BLaER1 (cell line): ENCODE measurements around the gene ASTN2.

Source experiments
- H3K27ac ChIP-seq: shearing (Covaris generic); formaldehyde crosslinking; 2 replicates; pipeline ENCODE4 v1.8.1; 2022
- H3K27me3 ChIP-seq: shearing (Covaris generic); formaldehyde crosslinking; 2 replicates; pipeline ENCODE4 v1.8.1; 2022
- H3K36me3 ChIP-seq: shearing (Covaris generic); formaldehyde crosslinking; 2 replicates; pipeline ENCODE4 v1.8.1; 2022
- H3K4me1 ChIP-seq: shearing (Covaris generic); formaldehyde crosslinking; 2 replicates; pipeline ENCODE4 v1.8.1; 2022
- H3K4me2 ChIP-seq: shearing (Covaris generic); formaldehyde crosslinking; 2 replicates; pipeline ENCODE4 v1.8.1; 2022
- H3K4me3 ChIP-seq: shearing (Covaris generic); formaldehyde crosslinking; 2 replicates; pipeline ENCODE4 v1.8.1; 2022
- H3K9ac ChIP-seq: shearing (Covaris generic); formaldehyde crosslinking; 2 replicates; pipeline ENCODE4 v1.8.1; 2022
- H3K9me3 ChIP-seq: shearing (Covaris generic); formaldehyde crosslinking; 2 replicates; pipeline ENCODE4 v1.8.1; 2022
- H4K20me1 ChIP-seq: shearing (Covaris generic); formaldehyde crosslinking; 2 replicates; pipeline ENCODE4 v1.8.1; 2022
- Cebpa-rat ChIP-seq: shearing (Covaris generic); IDR thresholded peaks from 2 replicates; pipeline ENCODE4 v1.8.1; 2022

ASTN2 gene

DNA sequence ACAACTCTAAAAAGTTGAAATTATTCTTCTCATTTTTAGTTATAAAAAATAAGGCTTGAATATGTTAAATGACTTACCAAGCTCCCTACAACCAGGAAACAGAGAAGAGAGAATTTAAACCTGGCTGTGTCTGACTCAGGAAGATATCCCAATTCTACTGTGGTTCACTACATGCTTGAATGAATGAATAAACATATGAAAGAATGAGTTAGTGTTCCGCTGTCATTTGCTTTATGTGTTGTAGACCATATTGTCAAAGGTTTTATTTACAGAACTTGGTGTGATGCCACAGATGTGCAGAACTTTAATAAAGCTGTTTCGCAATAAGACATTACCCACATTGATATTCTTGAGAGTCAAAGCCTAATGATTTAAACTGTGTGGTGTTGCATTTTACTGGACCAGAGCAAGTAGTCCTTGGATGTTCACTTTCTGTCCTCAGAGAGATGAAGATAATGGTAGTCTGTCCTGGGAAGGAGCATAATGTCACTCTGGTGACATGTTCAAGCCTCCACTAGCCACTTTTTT is 414.6 kb downstream of the ASTN2 start:
- Histone ChIP-seq H4K20me1 (no peaks in the 10 kb centered on the region), H3K4me2 (no peak overlapping the region), H3K4me1 (no peaks in the 10 kb centered on the region), H3K9me3 (no peaks in the 10 kb centered on the region), H3K27ac (no peak overlapping the region), H3K27me3 (no peaks in the 10 kb centered on the region), H3K36me3 (no peaks in the 10 kb centered on the region), H3K4me3 (no peak overlapping the region), H3K9ac (no peak overlapping the region)
- TF ChIP-seq Cebpa-rat, result peak; percentile 24; the same call in 1 of the 2 replicates

DNA sequence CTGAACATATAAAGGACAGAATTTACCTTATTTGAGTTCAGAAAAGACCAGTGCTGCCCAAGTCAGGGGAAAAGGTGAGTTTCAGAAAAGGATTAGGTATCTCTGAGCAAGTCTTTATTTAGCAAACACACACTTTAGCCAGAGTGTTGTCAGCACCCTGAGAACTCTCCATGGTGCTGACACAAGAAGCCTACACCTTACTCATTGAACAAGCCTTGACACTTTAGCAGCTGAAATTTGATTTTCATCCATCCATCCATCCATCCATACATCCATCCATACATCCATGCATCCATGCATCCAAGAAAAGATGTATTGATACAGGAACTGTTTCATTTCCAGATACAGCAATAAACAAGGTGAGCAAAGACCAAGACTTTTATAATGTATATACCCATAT is 416.6 kb downstream of the ASTN2 start:
- Histone ChIP-seq H3K4me3 (no peak overlapping the region), H3K9me3 (no peaks in the 10 kb centered on the region), H4K20me1 (no peaks in the 10 kb centered on the region), H3K9ac (no peak overlapping the region), H3K4me2 (no peak overlapping the region), H3K36me3 (no peaks in the 10 kb centered on the region), H3K4me1 (peaks cover under 1% of the 10 kb centered on the region), H3K27ac (no peak overlapping the region), H3K27me3 (no peaks in the 10 kb centered on the region)
- TF ChIP-seq Cebpa-rat, result no peak

DNA sequence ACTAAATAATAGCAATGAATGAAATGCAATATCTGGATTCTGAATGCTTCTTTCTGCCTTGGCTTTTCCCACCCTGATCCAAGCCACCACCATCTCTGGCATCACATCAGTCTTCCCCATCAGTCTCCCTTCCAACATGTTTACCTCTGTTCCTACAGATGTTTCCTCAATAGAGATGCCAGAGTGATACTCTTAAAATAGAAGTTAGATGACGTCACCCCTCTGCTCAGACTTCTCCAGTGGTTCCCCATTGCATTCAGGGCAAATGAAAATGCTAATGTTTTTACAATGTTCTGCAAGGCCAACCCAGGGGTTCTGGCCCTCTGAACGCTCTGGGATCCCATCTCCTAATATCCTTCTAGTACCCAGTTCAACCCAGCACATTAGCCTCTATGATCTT is 422.0 kb downstream of the ASTN2 start:
- Histone ChIP-seq H3K27me3 (no peaks in the 10 kb centered on the region), H3K4me2 (peak overlapping the region; percentile 27), H3K36me3 (no peaks in the 10 kb centered on the region), H3K9me3 (no peaks in the 10 kb centered on the region), H3K4me1 (peaks cover 45% of the 10 kb centered on the region), H4K20me1 (no peaks in the 10 kb centered on the region), H3K9ac (no peak overlapping the region), H3K4me3 (no peak overlapping the region), H3K27ac (no peak overlapping the region)
- no peak for TF ChIP-seq Cebpa-rat

DNA sequence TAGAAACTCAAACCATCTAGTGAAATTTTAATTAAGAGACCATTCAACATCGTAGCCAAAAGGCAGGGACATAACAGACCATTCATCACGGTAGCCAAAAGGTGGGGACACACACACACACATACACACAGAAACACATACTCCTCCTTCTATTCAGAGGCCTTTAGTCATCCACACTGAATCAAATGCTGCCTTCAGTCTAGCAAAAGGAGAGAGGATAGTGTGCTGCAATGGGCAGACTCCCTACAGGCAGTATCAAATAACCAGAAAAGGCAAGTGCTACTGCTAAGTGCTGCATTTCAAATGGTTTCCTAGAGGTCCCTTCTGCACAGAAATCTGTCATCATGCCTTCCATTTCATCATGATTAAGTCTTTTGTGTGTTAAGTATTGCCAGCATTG is 423.8 kb downstream of the ASTN2 start:
- H3K9ac ChIP-seq, result no peak overlapping the region
- no peak for TF ChIP-seq Cebpa-rat
- H3K27me3 ChIP-seq, result no peaks in the 10 kb centered on the region
- H4K20me1 ChIP-seq, result no peaks in the 10 kb centered on the region
- peaks cover 63% of the 10 kb centered on the region for H3K4me1 ChIP-seq
- H3K9me3 ChIP-seq, result no peaks in the 10 kb centered on the region
- no peak overlapping the region for H3K4me3 ChIP-seq
- no peak overlapping the region for H3K27ac ChIP-seq
- no peak overlapping the region for H3K4me2 ChIP-seq
- no peaks in the 10 kb centered on the region for H3K36me3 ChIP-seq

DNA sequence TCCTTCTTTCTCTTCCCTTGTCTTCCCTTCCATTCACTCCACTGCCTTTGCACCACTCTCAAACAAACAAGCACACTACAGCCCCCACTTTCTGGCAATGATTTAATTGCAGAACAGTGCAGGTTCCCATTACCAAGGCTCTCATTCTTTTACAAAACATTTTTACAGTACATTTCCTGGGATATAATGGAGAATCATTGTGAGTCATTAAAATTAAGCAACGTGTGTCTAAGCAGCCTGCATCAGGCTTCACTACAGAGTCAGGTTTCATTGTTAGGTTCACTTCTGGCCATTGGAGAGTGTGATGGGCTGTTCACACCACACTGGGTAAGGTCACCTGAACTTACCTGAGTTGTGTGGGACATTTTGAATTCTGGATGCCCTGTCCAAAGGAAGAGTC is 424.3 kb downstream of the ASTN2 start:
- Histone ChIP-seq H3K4me2 (no peak overlapping the region), H3K36me3 (no peaks in the 10 kb centered on the region), H3K9me3 (no peaks in the 10 kb centered on the region), H3K27ac (no peak overlapping the region), H3K4me1 (peaks cover 68% of the 10 kb centered on the region), H4K20me1 (no peaks in the 10 kb centered on the region), H3K27me3 (no peaks in the 10 kb centered on the region), H3K4me3 (no peak overlapping the region), H3K9ac (no peak overlapping the region)
- no peak for TF ChIP-seq Cebpa-rat

- Histone ChIP-seq H3K27ac (peak overlapping the region; percentile 77), H3K27me3 (no peaks in the 10 kb centered on the region), H4K20me1 (no peaks in the 10 kb centered on the region), H3K36me3 (no peaks in the 10 kb centered on the region), H3K4me1 (peaks cover 71% of the 10 kb centered on the region), H3K9me3 (no peaks in the 10 kb centered on the region), H3K9ac (no peak overlapping the region), H3K4me3 (no peak overlapping the region), H3K4me2 (peak overlapping the region; percentile 73)
- TF ChIP-seq Cebpa-rat, result no peak
Measured at GRCh38 chr9:116987721-116988485, 427.0 kb downstream of the ASTN2 start.

GRCh38 chr9:116986015-116986414 is 428.8 kb downstream of the ASTN2 start:
- no peaks in the 10 kb centered on the region for H4K20me1 ChIP-seq
- H3K9me3 ChIP-seq, result no peaks in the 10 kb centered on the region
- peaks cover 56% of the 10 kb centered on the region for H3K4me1 ChIP-seq
- peak overlapping the region; percentile 73 for H3K4me2 ChIP-seq
- H3K27me3 ChIP-seq, result no peaks in the 10 kb centered on the region
- peak overlapping the region; percentile 77; the same call in 1 of the 2 replicates for H3K27ac ChIP-seq
- H3K4me3 ChIP-seq, result no peak overlapping the region
- no peak overlapping the region for H3K9ac ChIP-seq
- TF ChIP-seq Cebpa-rat, result no peak
- H3K36me3 ChIP-seq, result no peaks in the 10 kb centered on the region

- peaks cover 56% of the 10 kb centered on the region for H3K4me1 ChIP-seq
- no peaks in the 10 kb centered on the region for H3K27me3 ChIP-seq
- TF ChIP-seq Cebpa-rat, result no peak
- no peak overlapping the region for H3K9ac ChIP-seq
- no peaks in the 10 kb centered on the region for H4K20me1 ChIP-seq
- no peaks in the 10 kb centered on the region for H3K36me3 ChIP-seq
- H3K4me3 ChIP-seq, result no peak overlapping the region
- 0 out of 2 replicates have a peak overlapping the region, but pooled peaks have one; percentile 25 for H3K27ac ChIP-seq
- H3K9me3 ChIP-seq, result no peaks in the 10 kb centered on the region
- H3K4me2 ChIP-seq, result peak overlapping the region; percentile 73
Measured at GRCh38 chr9:116985596-116985995, 429.3 kb downstream of the ASTN2 start.

GRCh38 chr9:116984111-116984510 is 430.7 kb downstream of the ASTN2 start:
- Histone ChIP-seq H3K27ac (no peak overlapping the region), H4K20me1 (no peaks in the 10 kb centered on the region), H3K4me1 (peaks cover 43% of the 10 kb centered on the region), H3K4me3 (no peak overlapping the region), H3K27me3 (no peaks in the 10 kb centered on the region), H3K4me2 (no peak overlapping the region), H3K9ac (no peak overlapping the region), H3K9me3 (no peaks in the 10 kb centered on the region), H3K36me3 (no peaks in the 10 kb centered on the region)
- TF ChIP-seq Cebpa-rat, result no peak

GRCh38 chr9:116980582-116981120 is 434.2 kb downstream of the ASTN2 start:
- no peak overlapping the region for H3K4me2 ChIP-seq
- H3K4me3 ChIP-seq, result no peak overlapping the region
- no peak for TF ChIP-seq Cebpa-rat
- H3K27ac ChIP-seq, result no peak overlapping the region
- no peaks in the 10 kb centered on the region for H3K9me3 ChIP-seq
- no peaks in the 10 kb centered on the region for H3K36me3 ChIP-seq
- peaks cover 8% of the 10 kb centered on the region for H3K4me1 ChIP-seq
- no peak overlapping the region for H3K9ac ChIP-seq
- no peaks in the 10 kb centered on the region for H3K27me3 ChIP-seq
- no peaks in the 10 kb centered on the region for H4K20me1 ChIP-seq
